Immature natural killer cell (primary cell): ENCODE data around the gene MYO18B. TPM values are rescaled to one million over a fixed set of nuclear protein-coding genes. Genes with fewer than 3 reads are reported as not detected.

ENCODE experiments used
- DNase-seq, 3 donors: peaks; one replicate each; pipeline ENCODE4 v3.0.0; 2022; ENCODE audit warnings: mixed read lengths in 1 of 3
- H3K27ac Mint-ChIP-seq, 6 donors: one replicate each; pipeline ENCODE4 v1.8.0; 2020; ENCODE audit warnings: mixed read lengths in 6 of 6, mild to moderate bottlenecking in 5 of 6, inconsistent platforms in 4 of 6, moderate library complexity in 3 of 6
- H3K27me3 Mint-ChIP-seq, 3 donors: one replicate each; pipeline ENCODE4 v1.8.0; 2020 to 2021; ENCODE audit warnings: low read depth in 3 of 3, mild to moderate bottlenecking in 3 of 3, mixed read lengths in 3 of 3, moderate library complexity in 3 of 3, inconsistent platforms in 1 of 3
- H3K36me3 Mint-ChIP-seq, 3 donors: one replicate each; pipeline ENCODE4 v1.8.0; 2020; ENCODE audit warnings: mixed read lengths in 3 of 3, inconsistent platforms in 2 of 3, mild to moderate bottlenecking in 2 of 3
- H3K4me1 Mint-ChIP-seq, 2 donors: one replicate each; pipeline ENCODE4 v1.8.0; 2020; ENCODE audit warnings: inconsistent platforms in 2 of 2, mild to moderate bottlenecking in 2 of 2, mixed read lengths in 2 of 2, moderate library complexity in 1 of 2
- H3K4me3 Mint-ChIP-seq, 5 donors: one replicate each; pipeline ENCODE4 v1.8.0; 2020; ENCODE audit warnings: mild to moderate bottlenecking in 5 of 5, mixed read lengths in 5 of 5, inconsistent platforms in 3 of 5, moderate library complexity in 3 of 5
- H3K9me3 Mint-ChIP-seq, 6 donors: one replicate each; pipeline ENCODE4 v1.8.0; 2020; ENCODE audit warnings: mild to moderate bottlenecking in 6 of 6, mixed read lengths in 6 of 6, inconsistent platforms in 4 of 6, moderate library complexity in 3 of 6
- polyA plus RNA-seq, 3 donors: library from polyadenylated mRNA; unstranded; fragments of 300-500 nt; fragmentation: Illumina TruSeq; gene quantifications; one replicate each; pipeline ENCODE4 v1.2.3, GENCODE V29; 2021

Gene MYO18B
- polyA plus RNA-seq, 3 donors from 2014 or later: not detected

DNA sequence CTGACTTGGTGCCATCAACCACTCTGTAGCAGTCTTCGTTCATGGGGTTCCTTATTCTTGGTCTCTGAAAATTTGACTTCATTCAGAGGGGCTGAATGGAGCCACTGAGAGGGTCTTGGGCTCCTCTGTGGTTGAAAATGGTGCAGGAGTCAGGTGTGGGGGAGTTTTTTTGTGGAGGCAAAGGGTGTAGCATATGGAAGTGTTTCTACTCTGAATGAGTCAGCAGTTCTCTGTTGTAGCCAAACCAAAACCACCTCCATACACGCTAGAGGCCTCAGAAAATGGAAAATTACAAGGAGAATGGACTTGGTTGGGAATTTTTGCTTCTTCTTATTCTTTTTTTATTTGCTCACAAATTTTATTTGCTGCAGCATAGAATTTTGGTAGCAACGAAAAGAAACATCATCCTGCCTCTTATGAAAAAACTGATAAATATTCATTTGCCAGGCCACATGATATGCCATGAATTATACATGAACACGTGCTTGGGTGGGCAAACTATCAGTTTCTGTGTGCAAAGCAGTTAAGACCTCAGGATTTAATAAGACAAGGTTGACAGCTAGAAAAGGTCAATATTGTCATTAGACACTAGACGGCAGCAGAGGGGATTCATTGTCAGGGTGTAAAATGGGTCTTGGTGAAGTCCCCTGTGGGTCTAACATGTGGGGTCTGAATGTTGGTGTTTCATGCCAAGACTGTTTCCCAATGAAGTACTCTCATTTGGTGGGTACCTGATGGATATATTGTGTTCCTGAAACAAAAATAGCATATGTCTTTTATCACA is 111.7 kb downstream of the MYO18B start:
- no peaks in the 10 kb centered on the region for H3K4me1 Mint-ChIP-seq
- H3K4me3 Mint-ChIP-seq: no peak overlapping the region
- no peaks in the 10 kb centered on the region for H3K36me3 Mint-ChIP-seq
- H3K27ac Mint-ChIP-seq: no peak overlapping the region
- H3K9me3 Mint-ChIP-seq: peaks cover 0 to 2% (median 0%) of the 10 kb centered on the region in 6 donors
- DNase-seq: no peak
- H3K27me3 Mint-ChIP-seq: peaks cover 4 to 10% (median 7%) of the 10 kb centered on the region in 3 donors

DNA sequence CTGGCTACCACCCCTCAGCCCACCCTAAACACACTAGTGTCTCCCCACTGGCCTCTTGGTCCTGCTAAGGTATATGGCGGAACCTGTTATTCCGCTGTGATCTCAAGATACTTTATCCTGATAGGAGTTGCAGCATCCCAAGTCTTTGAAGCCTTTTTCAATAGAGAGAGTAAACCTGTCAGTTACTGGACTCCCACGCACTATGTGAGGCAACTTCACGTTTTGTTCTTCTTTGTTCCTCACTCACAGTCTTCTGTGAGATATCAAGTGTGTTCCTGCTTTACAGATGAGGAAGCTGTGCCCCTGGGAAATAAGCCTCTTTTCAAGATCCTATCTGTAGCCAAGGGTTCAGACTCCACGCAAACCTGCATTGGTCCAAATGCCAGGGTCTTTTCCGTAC is 127.8 kb downstream of the MYO18B start:
- H3K36me3 Mint-ChIP-seq: no peaks in the 10 kb centered on the region
- no peak overlapping the region for H3K27ac Mint-ChIP-seq
- no peak overlapping the region for H3K4me3 Mint-ChIP-seq
- H3K4me1 Mint-ChIP-seq: no peaks in the 10 kb centered on the region
- peaks cover 0 to 1% (median 0%) of the 10 kb centered on the region in 6 donors for H3K9me3 Mint-ChIP-seq
- peaks cover 2 to 10% (median 6%) of the 10 kb centered on the region in 3 donors for H3K27me3 Mint-ChIP-seq
- DNase-seq: no peak

DNA sequence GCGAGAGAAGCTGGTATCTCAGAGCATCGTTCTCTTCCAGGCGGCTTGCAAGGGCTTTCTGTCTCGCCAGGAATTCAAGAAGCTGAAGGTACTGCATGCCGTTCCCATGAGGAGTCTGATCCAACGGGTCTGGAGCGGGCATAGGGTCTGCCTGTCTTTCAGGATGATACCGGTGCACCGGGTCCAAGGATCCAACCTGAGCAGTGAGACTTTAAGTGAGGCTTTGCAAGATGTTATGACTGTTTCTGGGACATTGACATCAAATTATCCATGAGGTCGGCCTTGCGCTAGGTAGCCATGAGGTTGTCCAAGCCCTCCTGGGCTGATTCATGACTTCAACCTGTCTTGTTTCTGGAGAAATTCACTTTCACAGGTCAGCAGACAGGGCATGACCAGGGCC is 132.3 kb downstream of the MYO18B start:
- DNase-seq: no peak
- Mint-ChIP-seq H3K4me3 (no peak overlapping the region), H3K27ac (no peak overlapping the region), H3K4me1 (no peaks in the 10 kb centered on the region), H3K36me3 (no peaks in the 10 kb centered on the region), H3K27me3 (peaks cover 2 to 13% (median 8%) of the 10 kb centered on the region in 3 donors), H3K9me3 (no peaks in the 10 kb centered on the region)

DNA sequence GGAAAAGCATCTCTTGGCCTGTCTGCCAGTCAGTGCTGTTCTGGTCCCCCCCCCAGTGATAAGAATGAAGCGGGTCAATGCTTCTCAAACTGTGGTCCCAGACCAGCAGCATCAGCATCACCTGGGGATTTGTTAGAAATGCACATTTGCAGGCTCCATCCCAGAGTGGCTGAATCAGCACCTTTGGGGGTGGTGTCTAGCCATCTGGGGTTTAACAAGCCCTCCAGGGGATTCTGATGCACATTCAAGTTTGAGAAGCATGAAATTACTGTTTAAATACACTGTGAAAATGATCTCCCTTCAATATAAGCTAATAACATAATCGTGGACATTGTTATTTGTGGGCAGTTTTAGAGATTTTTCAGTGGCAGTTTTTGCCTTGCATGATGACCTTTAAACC is 133.5 kb downstream of the MYO18B start:
- DNase-seq: no peak
- Mint-ChIP-seq H3K4me3 (no peak overlapping the region), H3K27me3 (peaks cover 0 to 15% (median 8%) of the 10 kb centered on the region in 3 donors), H3K36me3 (no peaks in the 10 kb centered on the region), H3K4me1 (no peaks in the 10 kb centered on the region), H3K9me3 (no peaks in the 10 kb centered on the region), H3K27ac (no peak overlapping the region)

DNA sequence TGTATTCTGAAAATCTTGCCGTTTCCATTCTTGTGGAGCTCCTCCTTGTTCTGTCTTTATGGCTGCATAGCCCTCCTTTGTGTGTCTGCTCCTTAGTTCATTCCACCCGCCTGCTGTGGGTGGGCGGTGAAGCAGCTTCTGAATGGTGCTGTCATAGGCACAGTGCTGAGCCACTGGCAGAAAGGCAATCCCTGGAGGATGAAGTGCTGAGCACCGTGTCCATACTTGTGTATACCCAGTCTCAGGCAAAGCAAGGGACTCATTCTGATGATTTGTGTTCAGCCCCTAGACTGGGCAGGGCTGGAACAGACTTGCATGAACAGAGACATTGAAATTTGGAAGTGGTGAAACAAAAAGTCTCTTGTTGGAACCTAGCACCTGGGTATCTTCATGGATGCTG is 134.9 kb downstream of the MYO18B start:
- Mint-ChIP-seq H3K4me3 (no peak overlapping the region), H3K9me3 (no peaks in the 10 kb centered on the region), H3K27me3 (peaks cover 1 to 15% (median 4%) of the 10 kb centered on the region in 3 donors), H3K4me1 (no peaks in the 10 kb centered on the region), H3K36me3 (no peaks in the 10 kb centered on the region), H3K27ac (no peak overlapping the region)
- DNase-seq: no peak

DNA sequence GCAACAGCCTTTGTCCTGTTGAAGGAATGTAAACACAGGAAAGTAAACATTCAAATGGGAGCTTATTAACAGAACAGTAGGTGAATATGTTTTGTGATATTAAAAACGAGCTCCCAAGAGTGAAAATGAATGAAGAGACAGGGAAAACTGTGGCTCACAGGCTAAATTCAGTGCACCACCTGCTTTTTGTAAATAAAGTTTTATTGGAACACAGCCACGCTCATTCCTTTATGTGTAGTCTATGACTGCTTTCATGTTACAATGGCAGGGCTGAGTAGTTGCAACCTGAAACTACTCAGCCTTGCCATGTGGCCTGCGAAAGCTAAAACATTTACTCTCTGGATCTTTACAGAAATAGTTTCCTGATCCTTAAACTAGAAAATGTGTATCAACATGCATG is 136.9 kb downstream of the MYO18B start:
- Mint-ChIP-seq H3K27ac (no peak overlapping the region), H3K4me1 (no peaks in the 10 kb centered on the region), H3K27me3 (peaks cover 1 to 15% (median 2%) of the 10 kb centered on the region in 3 donors), H3K9me3 (no peaks in the 10 kb centered on the region), H3K4me3 (no peak overlapping the region), H3K36me3 (no peaks in the 10 kb centered on the region)
- DNase-seq: no peak

DNA sequence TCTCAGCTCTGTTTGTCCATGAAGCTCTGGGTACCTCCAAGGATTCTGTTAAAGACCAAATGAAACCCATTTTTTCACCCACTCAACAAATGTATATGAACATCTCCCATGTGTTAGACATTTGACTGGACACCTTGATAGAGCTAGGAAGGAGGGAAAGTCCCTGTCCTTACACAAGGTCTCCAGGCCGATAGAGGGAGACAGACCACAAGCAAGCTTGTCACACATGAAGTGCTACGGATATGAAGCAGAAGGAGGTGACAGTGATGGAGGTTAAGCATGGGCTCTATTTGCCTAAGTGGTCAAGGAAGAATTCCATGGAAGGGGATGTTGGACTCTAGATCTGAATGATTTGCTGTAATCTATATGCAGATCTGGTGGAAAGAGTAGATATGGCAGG is 138.5 kb downstream of the MYO18B start:
- Mint-ChIP-seq H3K4me1 (no peaks in the 10 kb centered on the region), H3K27me3 (peaks cover 1 to 12% (median 2%) of the 10 kb centered on the region in 3 donors), H3K27ac (no peak overlapping the region), H3K36me3 (no peaks in the 10 kb centered on the region), H3K4me3 (no peak overlapping the region), H3K9me3 (no peaks in the 10 kb centered on the region)
- no peak for DNase-seq

DNA sequence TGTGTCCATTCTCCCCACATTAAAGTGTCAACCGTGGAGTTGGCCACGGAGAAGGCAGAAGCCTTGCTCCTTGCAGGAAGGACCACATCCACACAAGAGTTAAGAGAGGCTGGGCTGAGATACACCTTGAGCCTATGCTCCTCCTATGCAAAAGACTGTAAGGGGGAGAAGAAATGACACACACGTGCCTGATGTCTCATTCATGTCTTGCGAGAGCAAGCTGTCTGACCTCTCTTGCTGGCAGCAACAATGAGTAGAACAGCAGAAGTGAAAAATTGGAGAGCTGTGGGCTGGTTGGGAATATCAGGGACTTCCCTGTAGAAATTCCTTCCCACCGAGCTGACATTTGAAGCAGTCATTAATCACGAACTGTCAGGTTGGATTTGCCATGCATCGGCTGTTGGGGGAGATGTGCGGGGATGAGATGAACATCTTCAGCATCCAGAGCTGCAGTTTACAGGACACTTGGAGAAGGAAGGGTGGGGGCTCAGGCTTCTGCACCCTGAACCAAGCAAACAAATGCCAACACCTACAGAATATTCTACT is 139.3 kb downstream of the MYO18B start:
- no peaks in the 10 kb centered on the region for H3K36me3 Mint-ChIP-seq
- no peak for DNase-seq

DNA sequence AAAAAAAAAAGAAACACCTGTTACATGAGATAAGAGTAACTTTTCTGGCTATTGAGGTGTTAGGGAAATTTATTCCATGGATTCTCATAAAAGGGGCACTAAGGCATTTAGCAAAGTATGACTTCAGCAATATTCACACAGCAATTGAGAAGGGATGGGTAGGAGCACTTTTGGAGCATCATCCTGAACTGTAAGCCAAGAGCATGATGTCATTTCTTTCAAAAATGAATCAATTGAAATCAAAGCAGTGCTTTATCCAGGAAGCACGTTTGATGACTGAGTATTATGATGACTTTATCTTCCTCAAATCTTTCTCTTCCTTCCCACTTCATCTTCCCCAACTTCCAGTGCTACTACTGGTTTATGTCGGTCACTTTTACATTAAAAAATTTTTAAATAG is 140.4 kb downstream of the MYO18B start:
- no peaks in the 10 kb centered on the region for H3K9me3 Mint-ChIP-seq

More for the DNA sequence above, 139.3 kb downstream of the MYO18B start:
- Mint-ChIP-seq H3K27ac (no peak overlapping the region), H3K27me3 (peaks cover 1 to 12% (median 5%) of the 10 kb centered on the region in 3 donors), H3K4me3 (no peak overlapping the region), H3K4me1 (no peaks in the 10 kb centered on the region), H3K9me3 (no peaks in the 10 kb centered on the region)

DNA sequence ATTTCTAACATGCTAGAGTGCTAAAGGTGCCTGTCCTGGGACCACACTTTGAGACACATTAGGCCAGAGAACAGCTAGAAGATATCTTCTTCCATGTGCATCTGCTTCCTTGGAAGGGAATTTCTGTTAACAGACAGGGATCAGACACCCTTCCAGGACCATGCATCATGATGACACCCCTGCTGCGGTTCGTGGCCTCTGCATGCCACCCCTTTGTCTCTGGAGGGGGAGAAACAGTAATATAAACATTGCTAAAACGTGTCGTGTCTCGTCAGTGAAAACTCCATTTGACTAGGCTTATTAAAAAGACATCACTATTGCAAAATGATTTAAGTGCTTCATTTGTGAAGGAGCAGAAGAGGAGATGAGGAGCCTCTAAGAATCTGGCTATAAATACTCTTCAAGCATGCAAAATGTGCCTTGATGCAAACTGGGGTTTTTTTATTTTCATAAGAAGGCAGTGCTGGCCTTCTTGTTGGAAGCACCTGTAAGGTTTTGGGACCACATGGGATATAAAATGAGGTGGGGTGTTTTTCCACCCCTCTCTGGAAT is 141.6 kb downstream of the MYO18B start:
- Mint-ChIP-seq H3K4me3 (no peak overlapping the region), H3K36me3 (no peaks in the 10 kb centered on the region), H3K9me3 (no peaks in the 10 kb centered on the region), H3K27me3 (peaks cover 1 to 6% (median 3%) of the 10 kb centered on the region in 3 donors), H3K27ac (no peak overlapping the region), H3K4me1 (no peaks in the 10 kb centered on the region)
- DNase-seq: no peak

More for the DNA sequence above, 140.4 kb downstream of the MYO18B start:
- Mint-ChIP-seq H3K27ac (no peak overlapping the region), H3K4me3 (no peak overlapping the region), H3K4me1 (no peaks in the 10 kb centered on the region), H3K36me3 (no peaks in the 10 kb centered on the region), H3K27me3 (peaks cover 1 to 11% (median 3%) of the 10 kb centered on the region in 3 donors)
- DNase-seq: no peak

DNA sequence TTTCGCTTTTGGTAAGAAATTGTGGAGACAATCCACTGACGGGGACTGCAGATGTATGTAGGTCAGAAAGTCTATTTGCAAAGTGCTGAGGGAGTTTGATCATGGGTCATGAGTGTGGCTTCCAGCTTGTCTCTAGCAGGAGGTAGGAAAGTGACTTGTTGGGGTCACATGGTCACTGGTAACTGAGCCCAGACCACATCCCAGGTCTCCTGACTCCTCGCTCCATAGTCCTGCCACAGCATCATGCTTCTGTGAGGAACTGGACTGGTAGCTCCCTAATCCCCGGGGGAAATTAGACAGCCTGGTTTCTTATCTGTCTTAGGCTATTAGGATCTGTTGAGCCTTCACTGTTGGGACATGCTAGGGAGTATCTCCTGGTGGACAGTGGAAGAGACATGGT is 142.1 kb downstream of the MYO18B start:
- Mint-ChIP-seq H3K4me3 (no peak overlapping the region), H3K4me1 (no peaks in the 10 kb centered on the region), H3K36me3 (no peaks in the 10 kb centered on the region), H3K27me3 (peaks cover 1 to 6% (median 3%) of the 10 kb centered on the region in 3 donors), H3K9me3 (no peaks in the 10 kb centered on the region), H3K27ac (no peak overlapping the region)
- no peak for DNase-seq

DNA sequence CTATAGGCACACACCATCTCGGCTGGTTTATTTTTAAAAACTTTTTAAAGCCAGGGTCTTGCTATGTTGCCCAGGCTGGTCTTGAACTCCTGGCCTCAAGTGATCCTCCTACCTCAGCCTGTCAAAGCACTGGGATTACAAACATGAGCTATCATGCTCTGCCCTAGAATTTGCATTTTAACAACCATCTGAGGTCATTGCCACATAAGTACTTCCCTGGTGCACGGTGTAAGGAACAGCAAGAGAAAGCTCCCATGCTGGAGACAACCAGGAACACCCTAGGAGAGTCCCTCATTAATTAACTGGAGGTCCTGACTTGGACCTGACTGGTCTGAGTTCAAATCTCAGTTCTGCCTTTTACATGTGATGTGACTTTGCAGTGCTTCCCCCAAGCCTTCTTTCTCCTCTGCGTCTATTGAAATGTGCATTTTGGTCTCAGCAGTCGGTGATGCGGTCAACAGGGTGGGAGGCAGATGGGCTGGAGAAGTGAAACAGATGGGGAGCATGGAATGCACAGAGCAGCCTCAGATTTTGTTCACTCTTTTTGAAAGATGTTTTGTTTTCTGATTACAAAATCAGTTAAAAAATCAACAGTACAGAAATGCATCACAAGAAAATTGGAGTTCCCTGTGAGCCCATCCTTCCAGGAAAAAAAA is 146.5 kb downstream of the MYO18B start:
- Mint-ChIP-seq H3K4me3 (no peak overlapping the region), H3K36me3 (no peaks in the 10 kb centered on the region), H3K4me1 (no peaks in the 10 kb centered on the region), H3K27ac (no peak overlapping the region), H3K9me3 (no peaks in the 10 kb centered on the region), H3K27me3 (peaks cover 2 to 4% (median 3%) of the 10 kb centered on the region in 3 donors)
- no peak for DNase-seq

DNA sequence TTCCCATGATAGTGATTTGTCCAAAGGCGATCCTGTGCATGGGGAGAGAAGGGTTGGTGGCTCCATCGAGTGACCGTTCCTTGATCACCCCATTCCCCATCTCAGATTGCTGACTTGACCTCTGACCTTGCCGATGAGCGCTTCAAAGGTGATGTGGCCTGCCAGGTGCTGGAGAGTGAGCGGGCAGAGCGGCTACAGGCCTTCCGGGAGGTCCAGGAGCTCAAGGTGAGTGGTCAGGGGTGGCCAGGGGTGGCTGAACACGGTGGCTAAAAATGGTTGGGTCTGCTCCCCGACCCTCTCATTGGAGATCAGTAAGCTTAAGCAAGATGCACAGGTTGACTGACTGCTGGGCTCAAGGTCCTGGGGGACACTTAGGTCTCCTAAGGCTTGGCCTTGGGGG is 148.7 kb downstream of the MYO18B start:
- H3K4me1 Mint-ChIP-seq: no peaks in the 10 kb centered on the region
- DNase-seq: no peak
- H3K9me3 Mint-ChIP-seq: peaks cover 0 to under 1% (median 0%) of the 10 kb centered on the region in 6 donors
- H3K36me3 Mint-ChIP-seq: no peaks in the 10 kb centered on the region
- H3K27me3 Mint-ChIP-seq: peaks cover 2 to 7% (median 4%) of the 10 kb centered on the region in 3 donors
- H3K4me3 Mint-ChIP-seq: no peak overlapping the region
- no peak overlapping the region for H3K27ac Mint-ChIP-seq

DNA sequence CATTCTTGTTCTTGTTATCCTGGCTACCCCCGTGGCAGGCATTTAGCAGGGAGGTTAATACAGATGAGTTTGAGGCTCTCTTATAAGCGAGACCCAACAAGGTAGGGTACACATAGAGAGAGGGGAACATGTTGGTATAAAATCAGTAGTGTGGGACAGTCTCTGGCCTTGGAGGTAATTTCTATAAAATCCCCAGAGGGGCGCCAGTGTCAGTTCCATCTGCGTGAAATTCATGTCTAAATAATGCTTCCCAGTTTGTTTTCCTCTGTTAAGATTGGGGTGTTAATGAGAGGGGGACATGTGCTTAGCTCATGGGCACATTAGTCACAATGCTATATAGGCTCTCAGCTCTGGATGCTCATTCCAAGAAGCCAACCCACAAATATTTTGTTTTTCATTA is 150.7 kb downstream of the MYO18B start:
- Mint-ChIP-seq H3K27ac (no peak overlapping the region), H3K9me3 (peaks cover 0 to 1% (median 0%) of the 10 kb centered on the region in 6 donors), H3K4me3 (no peak overlapping the region), H3K36me3 (no peaks in the 10 kb centered on the region), H3K27me3 (peaks cover 2 to 8% (median 2%) of the 10 kb centered on the region in 3 donors), H3K4me1 (no peaks in the 10 kb centered on the region)
- DNase-seq: no peak
